Measurements from ENCODE around the gene SLC25A1.

SLC25A1 gene

DNA sequence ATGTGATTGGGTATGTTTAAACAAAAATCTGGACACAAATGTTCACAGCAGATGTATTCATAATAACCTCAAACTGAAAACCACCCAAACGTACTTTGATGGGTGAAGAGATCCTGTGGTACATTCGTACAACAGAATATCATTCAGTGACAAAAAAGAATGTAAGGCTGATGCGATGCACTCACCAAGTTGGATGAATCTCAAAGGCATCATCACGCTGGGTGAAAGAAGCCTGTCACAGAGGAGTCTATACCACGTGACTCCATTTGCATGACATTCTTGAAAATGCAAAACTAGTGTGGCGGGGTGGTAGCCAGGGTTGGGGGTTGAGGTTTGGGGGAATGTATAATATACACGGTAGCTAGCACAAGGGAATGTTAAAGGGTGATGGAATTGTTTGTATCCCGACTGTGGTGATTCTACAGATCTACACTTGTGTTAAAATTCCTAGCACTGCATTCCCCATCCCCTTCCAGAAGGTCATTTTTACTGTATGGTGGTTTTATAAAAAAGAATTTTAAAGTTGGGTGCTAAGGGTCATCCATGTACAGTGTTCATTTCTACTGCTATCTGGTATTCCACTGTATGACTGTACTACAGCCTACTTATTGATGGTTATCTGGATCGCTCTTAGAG is 35.0 kb upstream of the SLC25A1 start:
- TF ChIP-seq, protein P1, sequence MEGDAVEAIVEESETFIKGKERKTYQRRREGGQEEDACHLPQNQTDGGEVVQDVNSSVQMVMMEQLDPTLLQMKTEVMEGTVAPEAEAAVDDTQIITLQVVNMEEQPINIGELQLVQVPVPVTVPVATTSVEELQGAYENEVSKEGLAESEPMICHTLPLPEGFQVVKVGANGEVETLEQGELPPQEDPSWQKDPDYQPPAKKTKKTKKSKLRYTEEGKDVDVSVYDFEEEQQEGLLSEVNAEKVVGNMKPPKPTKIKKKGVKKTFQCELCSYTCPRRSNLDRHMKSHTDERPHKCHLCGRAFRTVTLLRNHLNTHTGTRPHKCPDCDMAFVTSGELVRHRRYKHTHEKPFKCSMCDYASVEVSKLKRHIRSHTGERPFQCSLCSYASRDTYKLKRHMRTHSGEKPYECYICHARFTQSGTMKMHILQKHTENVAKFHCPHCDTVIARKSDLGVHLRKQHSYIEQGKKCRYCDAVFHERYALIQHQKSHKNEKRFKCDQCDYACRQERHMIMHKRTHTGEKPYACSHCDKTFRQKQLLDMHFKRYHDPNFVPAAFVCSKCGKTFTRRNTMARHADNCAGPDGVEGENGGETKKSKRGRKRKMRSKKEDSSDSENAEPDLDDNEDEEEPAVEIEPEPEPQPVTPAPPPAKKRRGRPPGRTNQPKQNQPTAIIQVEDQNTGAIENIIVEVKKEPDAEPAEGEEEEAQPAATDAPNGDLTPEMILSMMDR (IDR thresholded peaks at IDR 0.05; ENCODE audit: borderline replicate concordance, insufficient read depth, low read depth, low read length): no peak

DNA sequence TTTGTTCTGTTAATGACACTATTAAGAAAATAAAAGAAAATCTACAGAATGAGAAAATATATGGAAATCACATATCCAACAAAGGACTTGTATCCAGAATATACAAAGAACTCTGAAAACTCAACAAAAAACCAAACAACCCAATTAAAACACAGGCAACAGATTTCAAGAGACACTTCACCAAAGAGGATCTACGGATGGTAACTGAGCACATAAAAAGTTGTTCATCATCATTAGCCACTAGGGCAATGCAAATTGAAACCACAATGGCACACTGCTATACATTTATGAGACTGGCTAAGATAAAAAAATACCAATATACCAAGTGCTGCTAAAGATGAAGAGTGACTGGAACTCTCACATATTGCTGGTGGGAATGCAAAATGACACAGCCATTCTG is 34.5 kb upstream of the SLC25A1 start:
- TF ChIP-seq, protein P1 (IDR thresholded peaks at IDR 0.05; ENCODE audit: borderline replicate concordance, insufficient read depth, low read depth, low read length): no peak
- no peak overlapping the region for H3K4me3 ChIP-seq (ENCODE audit: low read depth, low read length)

More for the DNA sequence above, 35.0 kb upstream of the SLC25A1 start:
- H3K4me3 ChIP-seq (ENCODE audit: low read depth, low read length): no peak overlapping the region

DNA sequence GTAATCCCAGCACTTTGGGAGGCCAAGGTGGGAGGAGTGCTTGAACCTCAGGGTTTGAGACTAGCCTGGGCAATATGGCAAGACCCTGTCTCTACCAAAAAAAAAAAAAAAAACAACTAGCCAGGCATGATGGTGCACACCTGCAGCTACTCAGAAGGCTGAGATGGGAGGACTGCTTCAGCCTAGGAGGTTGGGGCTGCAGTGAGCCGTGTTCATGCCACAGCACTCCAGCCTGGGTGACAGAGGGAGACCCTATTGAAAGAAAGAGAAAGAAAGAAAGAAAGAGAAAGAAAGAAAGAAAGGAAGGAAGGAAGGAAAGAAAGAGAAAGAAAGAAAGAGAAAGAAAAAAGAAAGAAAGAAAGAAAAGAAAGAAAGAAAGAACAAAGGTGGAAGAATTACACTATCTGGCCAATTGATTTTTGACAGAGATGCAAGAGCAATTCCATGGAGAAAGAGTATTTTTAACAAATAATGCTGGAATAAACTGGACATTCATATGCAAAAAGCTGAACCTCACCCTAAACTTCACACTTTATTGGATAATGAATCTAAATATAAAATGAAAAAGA is 33.9 kb upstream of the SLC25A1 start:
- H3K4me3 ChIP-seq (ENCODE audit: low read depth, low read length): no peak overlapping the region
- TF ChIP-seq, protein P1 (IDR thresholded peaks at IDR 0.05; ENCODE audit: borderline replicate concordance, insufficient read depth, low read depth, low read length): no peak

DNA sequence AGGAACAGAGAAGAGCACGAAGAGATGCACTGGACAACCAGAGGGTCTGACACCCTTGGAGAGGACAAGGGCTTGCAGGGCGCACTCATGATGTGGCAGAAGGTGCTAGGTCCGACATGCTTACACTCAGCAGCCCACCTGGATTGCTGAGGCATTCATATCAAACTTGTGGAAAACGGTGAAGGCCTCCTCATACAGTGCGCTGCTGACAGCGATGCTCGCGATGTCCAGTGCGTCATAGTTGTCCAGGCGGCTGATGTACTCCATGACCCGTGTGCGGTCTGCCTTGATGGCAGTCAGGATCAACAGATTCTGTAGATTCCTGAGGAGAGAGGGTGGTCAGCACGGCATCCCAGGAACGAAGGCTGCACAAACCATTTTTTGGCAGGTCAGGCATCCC is 31.7 kb upstream of the SLC25A1 start:
- TF ChIP-seq, protein P1 (IDR thresholded peaks at IDR 0.05; ENCODE audit: borderline replicate concordance, insufficient read depth, low read depth, low read length): no peak

DNA sequence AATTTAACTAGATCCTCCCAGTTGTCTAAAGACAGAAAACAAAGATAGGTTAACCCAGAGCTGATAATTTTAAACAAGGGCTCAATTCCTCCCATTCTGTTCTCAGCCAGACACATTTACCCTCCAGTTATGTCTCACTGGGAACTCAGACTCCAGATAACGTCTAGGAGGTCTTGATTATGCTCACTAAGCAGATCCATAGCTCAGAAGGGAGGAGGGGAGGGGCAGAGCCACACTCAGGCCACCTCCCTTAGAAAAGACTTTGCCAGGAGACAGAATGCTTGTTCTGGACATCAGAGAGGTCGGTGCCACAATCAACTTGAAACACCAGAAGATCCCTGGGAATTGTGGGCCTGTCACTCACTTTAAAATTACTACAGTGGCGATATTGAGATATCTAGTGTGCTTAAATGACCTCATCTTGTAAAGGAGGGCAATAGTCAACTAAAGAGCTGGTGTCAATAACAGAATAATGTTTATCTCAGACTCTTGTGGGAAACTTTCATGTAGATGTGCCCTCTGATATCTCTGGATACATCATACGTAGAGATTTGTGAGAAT is 29.8 kb upstream of the SLC25A1 start:
- TF ChIP-seq, protein P1 (IDR thresholded peaks at IDR 0.05; ENCODE audit: borderline replicate concordance, insufficient read depth, low read depth, low read length): no peak
- H3K4me3 ChIP-seq (ENCODE audit: low read depth, low read length): no peak overlapping the region

More for the DNA sequence above, 31.7 kb upstream of the SLC25A1 start:
- no peak overlapping the region for H3K4me3 ChIP-seq (ENCODE audit: low read depth, low read length)

DNA sequence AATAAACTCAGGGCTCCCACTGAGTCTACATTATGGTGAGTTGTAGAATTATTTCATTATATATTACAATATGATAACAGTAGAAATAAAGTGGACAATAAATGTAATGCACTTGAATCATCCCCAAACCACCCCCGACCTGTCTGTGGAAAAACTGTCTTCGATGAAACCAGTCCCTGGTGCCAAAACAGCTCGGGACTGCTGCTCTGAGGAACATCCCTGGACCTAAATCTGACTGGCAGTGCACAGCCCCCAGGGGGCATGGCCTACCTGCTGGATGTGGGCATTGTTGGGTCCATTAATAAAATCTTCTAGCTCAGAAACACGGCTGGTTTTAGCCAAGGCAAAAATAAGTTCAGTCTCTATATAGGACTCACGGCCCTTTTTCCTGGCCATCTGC is 29.3 kb upstream of the SLC25A1 start:
- TF ChIP-seq, protein P1 (IDR thresholded peaks at IDR 0.05; ENCODE audit: borderline replicate concordance, insufficient read depth, low read depth, low read length): no peak
- H3K4me3 ChIP-seq (ENCODE audit: low read depth, low read length): no peak overlapping the region

DNA sequence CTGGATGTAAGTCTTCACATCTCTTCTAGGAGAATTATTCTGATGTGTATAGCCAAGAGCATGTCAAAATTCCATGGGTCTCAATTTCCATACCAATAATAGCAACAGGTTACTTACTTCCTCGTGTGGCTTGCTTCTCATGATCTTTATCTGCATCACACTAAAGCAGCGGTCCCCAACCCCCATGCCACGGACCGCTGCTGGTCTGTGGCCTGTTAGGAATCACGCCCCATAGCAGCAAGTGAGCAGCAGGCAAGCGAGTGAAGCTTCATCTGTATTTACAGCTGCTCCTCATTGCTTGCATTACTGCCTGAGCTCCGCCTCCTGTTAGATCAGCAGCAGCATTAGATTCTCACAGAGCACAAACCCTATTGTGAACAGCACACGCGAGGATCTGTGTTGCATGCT is 28.9 kb upstream of the SLC25A1 start:
- no peak overlapping the region for H3K4me3 ChIP-seq (ENCODE audit: low read depth, low read length)
- TF ChIP-seq, protein P1 (IDR thresholded peaks at IDR 0.05; ENCODE audit: borderline replicate concordance, insufficient read depth, low read depth, low read length): no peak

Data from GM12875 (cell line).